OCI-LY3 (cell line): Measurements from ENCODE around the gene ITGA3.

Experiments
- H2AFZ ChIP-seq: fragments of 200-600, 300-600 bp; shearing (Covaris generic); 2 replicates; pipeline ENCODE4 v1.6.0; 2014; ENCODE audit warnings: antibody characterized with exemption, low read depth, low read length
- H3K27ac ChIP-seq: fragments of 200-600, 300-600 bp; sonication (generic); 2 replicates; pipeline ENCODE4 v1.5.1; 2014; ENCODE audit warnings: mild to moderate bottlenecking, low read length, moderate library complexity, mixed read lengths
- H3K27me3 ChIP-seq: fragments of 200-600, 300-600 bp; sonication (generic); 2 replicates; pipeline ENCODE4 v1.6.1; 2014; ENCODE audit warnings: low read depth, low read length, mixed read lengths
- H3K36me3 ChIP-seq: fragments of 200-600, 300-600 bp; sonication (generic); replicated peaks from 2 replicates; pipeline ENCODE3; 2014; ENCODE audit warnings: low read depth, low read length, mixed read lengths
- H3K4me1 ChIP-seq: fragments of 300-600, 200-600 bp; sonication (generic); 2 replicates; pipeline ENCODE4 v1.6.1; 2014; ENCODE audit warnings: low read length, mixed read lengths
- H3K4me2 ChIP-seq: fragments of 200-600, 300-600 bp; sonication (generic); 2 replicates; pipeline ENCODE4 v1.6.1; 2014; ENCODE audit warnings: low read length, mixed read lengths
- H3K4me3 ChIP-seq: fragments of 300-600, 200-600 bp; sonication (generic); 2 replicates; pipeline ENCODE4 v1.5.1; 2014; ENCODE audit warnings: antibody characterized with exemption, mild to moderate bottlenecking, low read length, moderate library complexity
- H3K79me2 ChIP-seq: fragments of 300-600, 200-600 bp; shearing (Covaris generic); 2 replicates; pipeline ENCODE4 v1.6.1; 2014; ENCODE audit warnings: mild to moderate bottlenecking, low read length, mixed read lengths
- H3K9ac ChIP-seq: fragments of 300-600, 200-600 bp; shearing (Covaris generic); 2 replicates; pipeline ENCODE4 v1.6.0; 2014; ENCODE audit warnings: mild to moderate bottlenecking, low read length, moderate library complexity
- H3K9me3 ChIP-seq: fragments of 200-600, 300-600 bp; shearing (Covaris generic); 2 replicates; pipeline ENCODE4 v1.6.1; 2014; ENCODE audit warnings: low read length, mixed read lengths; ENCODE audit not compliant: insufficient read depth
- H4K20me1 ChIP-seq: fragments of 200-600, 300-600 bp; sonication (generic); 2 replicates; pipeline ENCODE4 v1.6.1; 2016; ENCODE audit warnings: low read length, mixed read lengths; ENCODE audit not compliant: insufficient read depth
- CTCF ChIP-seq: fragments of 200-600, 300-600 bp; sonication (generic); IDR thresholded peaks from 2 replicates; pipeline ENCODE4 v1.5.1; 2014; ENCODE audit warnings: antibody characterized with exemption, low read length, low read depth
- EZH2phosphoT487 ChIP-seq: fragments of 200-600 bp; shearing (Covaris generic); IDR thresholded peaks from 2 replicates; pipeline ENCODE4 v1.6.1; 2018; ENCODE audit warnings: antibody characterized with exemption, mixed run types, low read depth

The ITGA3 gene

GRCh38 chr17:50057521-50057991, 1.6 kb downstream of the ITGA3 start:
- Histone ChIP-seq H3K4me3 (peak overlapping the region; percentile 91; the same call in 1 of the 2 replicates), H3K9ac (no peak overlapping the region), H3K4me1 (peaks cover 15% of the 10 kb centered on the region), H2AFZ (no peak overlapping the region), H3K27ac (no peak overlapping the region), H3K4me2 (peak overlapping the region; percentile 94; the same call in 1 of the 2 replicates), H3K27me3 (peaks cover 5% of the 10 kb centered on the region; the same call in 1 of the 2 replicates), H3K36me3 (no peaks in the 10 kb centered on the region), H4K20me1 (no peaks in the 10 kb centered on the region), H3K79me2 (no peaks in the 10 kb centered on the region), H3K9me3 (no peaks in the 10 kb centered on the region)
- TF ChIP-seq EZH2phosphoT487 (no peak), CTCF (no peak)

- no peak overlapping the region for H3K27ac ChIP-seq
- peaks cover 15% of the 10 kb centered on the region for H3K4me1 ChIP-seq
- H3K79me2 ChIP-seq, result no peaks in the 10 kb centered on the region
- peaks cover 5% of the 10 kb centered on the region; the same call in 1 of the 2 replicates for H3K27me3 ChIP-seq
- H3K4me3 ChIP-seq, result no peak overlapping the region
- H4K20me1 ChIP-seq, result no peaks in the 10 kb centered on the region
- no peak overlapping the region for H2AFZ ChIP-seq
- no peak for TF ChIP-seq CTCF
- TF ChIP-seq EZH2phosphoT487, result no peak
- no peaks in the 10 kb centered on the region for H3K9me3 ChIP-seq
- no peak overlapping the region for H3K9ac ChIP-seq
- no peaks in the 10 kb centered on the region for H3K36me3 ChIP-seq
- no peak overlapping the region for H3K4me2 ChIP-seq
Measured at GRCh38 chr17:50058296-50058953, 2.5 kb downstream of the ITGA3 start.

- H3K4me1 ChIP-seq, result peaks cover 15% of the 10 kb centered on the region
- H3K79me2 ChIP-seq, result no peaks in the 10 kb centered on the region
- H3K9me3 ChIP-seq, result no peaks in the 10 kb centered on the region
- no peak overlapping the region for H3K9ac ChIP-seq
- no peaks in the 10 kb centered on the region for H4K20me1 ChIP-seq
- H3K27ac ChIP-seq, result no peak overlapping the region
- peaks cover 5% of the 10 kb centered on the region; the same call in 1 of the 2 replicates for H3K27me3 ChIP-seq
- no peaks in the 10 kb centered on the region for H3K36me3 ChIP-seq
- no peak overlapping the region for H2AFZ ChIP-seq
- no peak for TF ChIP-seq EZH2phosphoT487
- TF ChIP-seq CTCF, result no peak
- H3K4me2 ChIP-seq, result no peak overlapping the region
- no peak overlapping the region for H3K4me3 ChIP-seq
Measured at GRCh38 chr17:50059256-50059655, 3.3 kb downstream of the ITGA3 start.

GRCh38 chr17:50059759-50060273, 3.9 kb downstream of the ITGA3 start:
- Histone ChIP-seq H3K27ac (no peak overlapping the region), H3K36me3 (no peaks in the 10 kb centered on the region), H3K4me3 (no peak overlapping the region), H3K9me3 (no peaks in the 10 kb centered on the region), H3K9ac (no peak overlapping the region), H3K4me2 (no peak overlapping the region), H3K79me2 (no peaks in the 10 kb centered on the region), H3K27me3 (peaks cover 5% of the 10 kb centered on the region; the same call in 1 of the 2 replicates), H2AFZ (no peak overlapping the region), H3K4me1 (peaks cover 15% of the 10 kb centered on the region), H4K20me1 (no peaks in the 10 kb centered on the region)
- TF ChIP-seq CTCF (no peak), EZH2phosphoT487 (no peak)
